HG02973 (cell line): ENCODE data around the gene GLYR1.

Experiments used
- ATAC-seq: cut with Tn5 transposase; IDR thresholded peaks from one replicate; pipeline ENCODE4 v1.9.1; 2021; ENCODE audit warnings: moderate library complexity; ENCODE audit not compliant: unreplicated experiment

The GLYR1 gene

DNA sequence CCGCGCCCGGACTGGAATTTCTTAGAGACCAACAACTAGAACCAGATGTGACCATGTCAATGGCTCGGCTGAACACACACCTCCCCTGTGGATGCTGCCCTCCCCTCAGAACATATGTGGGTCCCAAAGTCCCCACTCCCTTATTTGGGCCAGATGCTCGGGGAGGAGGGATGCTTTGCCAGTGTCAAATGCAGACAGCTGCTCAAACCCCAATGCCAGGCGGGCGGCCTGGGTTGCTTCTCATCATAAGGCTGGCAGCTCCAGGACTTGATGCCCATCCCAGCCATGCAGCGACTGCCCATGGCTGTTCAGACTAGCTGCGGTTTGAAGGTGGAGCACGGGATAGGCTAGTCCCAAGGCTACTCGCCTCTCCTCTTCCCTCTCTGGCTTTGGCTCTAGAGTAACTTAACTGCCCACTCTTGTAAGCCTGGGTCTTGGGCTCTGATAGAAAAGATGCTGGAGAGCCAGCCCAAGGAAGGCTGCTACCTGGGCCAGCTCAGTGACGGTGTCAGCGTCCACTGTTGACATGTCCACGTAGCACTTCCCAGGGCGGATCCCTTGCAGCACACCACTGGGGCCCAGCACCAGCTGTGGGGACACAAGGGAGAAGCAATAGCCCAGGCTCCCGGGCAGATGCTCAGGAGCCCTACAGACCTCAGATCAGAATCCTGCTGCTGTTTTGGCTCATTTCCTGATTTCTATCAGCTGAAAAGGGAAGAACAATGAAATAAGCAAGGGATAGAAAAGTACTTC, 33.7 kb downstream of the GLYR1 start:
- no peak for ATAC-seq

DNA sequence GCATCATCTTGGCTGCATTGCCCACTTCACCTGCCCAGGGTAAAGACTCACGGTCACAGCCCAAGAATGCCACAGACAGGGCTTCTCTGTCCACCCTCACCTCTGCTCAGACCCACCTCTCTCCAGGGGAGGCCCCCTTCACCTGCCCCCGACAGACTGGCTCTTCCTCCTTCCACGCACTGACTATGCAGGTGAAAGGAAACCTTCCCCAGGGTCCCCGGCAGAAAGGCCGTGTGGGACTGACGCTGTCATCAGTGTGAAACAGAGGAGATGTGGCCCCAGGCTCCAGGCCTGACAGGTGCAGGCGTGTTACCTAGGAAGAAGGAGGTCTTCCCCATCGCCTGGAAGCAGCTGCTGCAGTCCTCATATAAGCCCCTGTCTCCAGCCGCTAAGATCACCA, 35.3 kb downstream of the GLYR1 start:
- no peak for ATAC-seq

DNA sequence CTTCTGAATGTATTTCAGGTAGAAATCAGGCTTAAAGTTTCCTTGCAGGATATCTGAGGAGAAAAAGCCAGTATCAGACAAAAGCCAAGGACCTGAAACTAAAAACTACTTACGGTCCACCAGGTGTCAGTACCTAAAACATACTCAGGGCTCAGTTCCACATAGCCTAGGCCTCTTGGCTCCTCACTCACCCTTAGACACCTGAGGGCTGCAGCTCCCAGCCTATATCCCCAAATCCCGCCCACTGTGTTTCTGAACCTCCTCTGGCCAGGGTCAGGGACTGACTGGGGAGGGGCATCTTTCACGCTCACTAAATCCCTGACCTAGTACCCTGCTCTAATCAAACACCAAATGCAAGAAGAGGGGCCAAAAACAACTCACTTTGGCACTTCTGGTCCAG, 35.8 kb downstream of the GLYR1 start:
- no peak for ATAC-seq

DNA sequence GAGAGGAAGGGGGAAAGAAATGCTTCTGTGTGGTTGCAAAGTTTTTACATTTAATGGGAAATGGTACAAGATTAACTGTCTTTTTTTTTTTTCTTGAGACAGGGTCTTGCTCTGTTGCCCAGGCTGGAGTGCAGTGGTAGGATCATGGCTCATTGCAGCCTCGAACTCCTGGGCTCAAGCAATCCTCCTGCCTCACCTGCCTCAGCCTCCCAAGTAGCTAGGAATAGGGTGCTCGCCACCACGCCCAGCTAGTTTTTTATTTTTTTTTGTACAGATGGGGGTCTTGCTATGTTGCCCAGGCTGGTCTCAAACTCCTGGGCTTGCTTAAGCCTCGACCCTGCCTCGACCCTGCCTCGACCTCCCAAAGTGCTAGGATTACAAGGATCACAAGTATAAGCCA, 40.8 kb downstream of the GLYR1 start:
- ATAC-seq, result no peak

DNA sequence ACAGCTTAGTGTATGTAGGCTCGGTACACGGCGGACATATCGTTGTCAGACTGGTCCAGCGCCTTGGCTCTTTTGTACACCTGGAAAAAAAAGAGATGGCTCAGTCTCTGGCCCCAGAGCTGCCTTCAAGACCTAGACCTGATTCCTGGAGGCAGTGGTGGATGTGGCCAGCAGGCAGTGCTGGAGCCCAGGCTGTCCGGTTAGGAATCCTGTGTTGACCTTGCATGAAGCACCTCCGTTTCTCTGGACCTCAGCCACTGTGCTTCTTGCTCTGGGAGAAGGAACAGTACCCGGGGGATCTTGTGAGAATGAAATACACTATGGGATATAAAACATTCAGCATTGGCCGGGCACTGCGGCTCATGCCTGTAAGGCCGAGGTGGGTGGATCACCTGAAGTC, 41.9 kb downstream of the GLYR1 start:
- no peak for ATAC-seq

DNA sequence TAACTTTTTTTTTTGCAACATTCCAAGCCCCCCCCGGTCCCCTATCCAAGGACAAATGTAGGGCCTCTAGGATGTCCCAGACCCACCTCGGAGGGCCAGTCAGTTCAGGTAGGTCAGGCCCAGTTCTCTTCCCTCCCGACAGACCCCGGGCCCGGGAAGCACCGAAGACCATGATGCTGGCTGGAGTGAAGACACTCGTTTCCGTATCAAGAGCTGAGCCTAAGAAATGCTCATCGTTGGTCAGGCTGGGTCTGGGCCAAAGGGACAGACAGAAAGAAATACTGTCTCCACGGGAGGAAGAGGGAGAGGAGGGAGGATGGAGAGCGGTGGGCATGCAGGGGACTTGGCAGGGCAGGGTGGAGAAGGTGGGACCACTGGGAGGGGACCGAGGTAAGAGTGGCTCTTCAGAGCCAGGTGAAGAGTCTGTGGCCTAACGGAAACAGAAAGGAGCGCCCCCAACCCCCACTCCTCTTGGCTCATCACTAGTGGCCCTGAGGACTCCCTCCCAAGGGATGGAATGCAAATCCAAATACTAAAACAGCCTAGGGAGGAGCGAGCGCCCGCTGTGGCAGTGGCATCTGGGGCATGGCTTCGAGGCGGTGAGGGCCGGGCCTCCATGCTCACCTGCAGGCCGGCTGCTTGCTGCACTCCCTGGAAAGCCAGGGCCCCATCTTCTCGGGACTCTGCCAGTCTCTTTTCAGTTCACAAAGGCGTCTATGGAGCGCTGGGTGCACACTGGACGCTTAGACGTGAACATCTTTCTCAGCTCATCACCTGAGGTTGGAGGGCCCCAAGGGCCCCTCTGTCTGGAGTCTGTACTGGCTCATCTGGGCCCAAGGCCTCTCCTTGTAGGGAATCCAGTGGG, 43.0 kb downstream of the GLYR1 start:
- no peak for ATAC-seq

DNA sequence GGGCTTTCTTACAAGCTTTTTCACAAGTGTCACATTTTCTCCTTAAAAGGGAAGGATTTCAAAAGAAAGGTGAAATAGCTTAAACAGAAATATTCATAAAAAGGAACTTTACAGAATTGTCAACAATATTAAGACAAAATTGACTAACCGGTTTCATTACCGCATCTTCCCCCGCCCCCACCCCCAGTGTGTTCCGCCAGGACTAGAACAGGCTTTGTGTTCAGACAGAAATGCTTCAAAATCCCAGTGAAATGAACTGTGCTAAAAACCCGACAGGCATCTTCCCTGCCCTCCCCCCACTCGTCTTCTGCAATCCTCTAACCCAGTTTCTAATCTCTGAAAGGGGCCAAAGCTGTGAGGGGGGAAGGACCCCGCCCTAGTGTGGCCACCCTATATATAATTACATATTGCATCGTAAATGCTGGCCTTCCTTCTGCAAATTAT, 43.7 kb downstream of the GLYR1 start:
- no peak for ATAC-seq

DNA sequence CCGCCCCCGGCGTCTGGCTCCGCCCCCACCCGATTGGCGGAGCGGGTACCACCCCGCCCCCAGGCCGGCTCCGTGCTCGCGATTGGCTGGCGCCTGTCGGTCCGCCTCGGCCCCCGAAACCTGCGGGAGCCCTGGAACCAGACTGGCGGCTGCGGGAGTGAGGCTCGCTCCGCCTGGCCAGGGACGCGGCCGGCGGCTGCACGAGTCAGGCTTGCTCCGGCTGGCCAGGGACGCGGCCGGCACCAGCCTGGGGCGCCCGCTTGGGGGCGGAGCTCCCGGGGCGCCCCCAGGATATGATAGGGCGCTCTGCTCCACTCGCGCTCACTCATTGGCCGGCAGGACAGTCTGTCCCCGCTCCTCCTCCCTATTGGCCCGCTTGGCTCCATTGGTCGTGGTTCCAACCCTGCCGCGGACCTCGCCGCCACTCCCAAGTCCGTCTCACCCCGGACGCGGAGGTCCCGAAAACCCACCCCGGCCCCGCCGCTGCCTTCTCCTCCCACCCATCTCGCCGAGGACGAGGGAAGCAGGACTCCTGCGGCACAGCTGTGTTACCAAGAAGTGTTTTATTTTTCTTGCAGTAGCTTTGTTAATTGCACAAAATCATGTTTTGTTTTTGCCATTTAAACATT, 44.3 kb downstream of the GLYR1 start:
- ATAC-seq, result peak; percentile 90

DNA sequence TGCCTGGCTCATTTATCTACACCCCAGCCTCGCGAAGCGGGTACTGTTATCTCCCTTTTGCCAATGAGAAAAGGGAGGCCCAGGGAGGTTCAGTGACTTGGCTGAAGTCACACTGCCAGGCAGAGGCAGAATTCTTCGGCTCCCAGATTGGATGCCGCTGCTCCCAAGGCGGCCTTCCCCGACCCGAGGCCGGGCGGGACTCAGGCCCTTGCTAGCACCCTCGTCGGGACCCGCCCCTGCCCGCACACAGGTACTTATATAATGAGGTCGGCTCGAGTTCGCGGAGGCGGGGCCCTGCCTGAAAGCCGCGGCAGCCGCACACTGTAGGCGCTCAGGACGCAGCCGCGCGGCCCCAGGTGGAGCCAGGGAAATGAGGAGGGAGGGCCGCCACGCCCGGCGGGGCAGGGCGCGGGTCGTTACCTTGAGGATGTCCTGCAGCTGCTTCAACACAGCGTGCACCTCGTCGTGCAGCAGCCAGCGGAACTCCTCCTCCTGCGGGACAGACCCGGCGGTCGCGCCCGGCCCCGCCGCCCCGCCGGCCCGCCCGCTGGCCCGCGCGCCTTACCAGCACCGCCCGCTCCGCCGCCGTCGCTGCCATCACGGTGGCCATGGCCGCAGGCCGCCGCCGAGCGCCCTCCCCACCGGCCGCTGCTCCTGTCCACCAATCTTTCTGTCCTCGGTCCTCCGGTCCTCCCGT, 45.0 kb downstream of the GLYR1 start, which contains the start of gene ROGDI:
Gene ROGDI (minus strand): TSS at position 672 of the 697 bp plus-strand sequence. CDS start 62 bp downstream, at position 610.
- ATAC-seq, result peak; percentile 38

DNA sequence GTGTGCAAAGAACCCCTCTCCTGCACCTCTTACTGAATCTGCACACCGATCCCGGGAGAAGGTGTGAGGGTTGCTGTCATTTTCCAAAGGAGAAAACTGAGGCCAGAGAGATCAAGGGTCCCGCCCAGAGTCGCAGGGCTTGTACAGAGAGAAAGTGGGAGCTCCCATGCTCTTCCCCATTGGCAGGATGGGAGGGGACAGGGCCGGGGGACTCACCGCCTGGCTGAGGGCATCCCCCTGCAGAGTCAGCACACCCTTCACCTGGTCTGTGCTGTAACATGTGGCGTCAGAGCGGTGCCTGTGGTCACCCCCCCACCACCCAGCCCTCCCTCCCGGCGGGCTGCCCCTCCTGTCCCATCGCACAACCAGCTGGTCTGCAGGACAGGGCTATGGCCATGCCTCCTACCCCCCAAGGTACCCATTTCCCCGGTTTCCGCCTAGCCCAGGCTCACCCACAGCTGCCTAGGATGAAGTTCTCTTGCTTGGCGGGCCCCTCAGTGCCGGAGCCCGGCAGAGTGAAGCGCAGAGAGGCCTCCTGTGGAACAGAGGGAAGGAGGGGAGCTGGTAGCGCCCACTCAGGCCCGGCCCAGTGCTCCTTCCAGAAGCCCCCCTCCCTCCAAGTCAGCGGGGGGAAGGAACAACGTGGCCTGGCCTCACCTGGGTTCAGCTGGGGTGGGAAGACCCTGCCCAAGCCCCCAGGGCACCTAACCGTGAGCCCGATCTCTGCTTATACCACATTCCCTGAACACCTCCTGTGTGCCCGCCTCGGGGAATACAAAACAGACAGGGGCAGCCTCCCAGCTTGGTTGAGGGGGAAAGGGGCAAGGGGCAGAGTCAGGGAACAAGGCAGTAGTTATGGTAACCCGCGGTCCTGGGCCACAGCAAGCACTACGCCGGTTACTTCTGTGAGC, 45.8 kb downstream of the GLYR1 start:
- no peak for ATAC-seq

DNA sequence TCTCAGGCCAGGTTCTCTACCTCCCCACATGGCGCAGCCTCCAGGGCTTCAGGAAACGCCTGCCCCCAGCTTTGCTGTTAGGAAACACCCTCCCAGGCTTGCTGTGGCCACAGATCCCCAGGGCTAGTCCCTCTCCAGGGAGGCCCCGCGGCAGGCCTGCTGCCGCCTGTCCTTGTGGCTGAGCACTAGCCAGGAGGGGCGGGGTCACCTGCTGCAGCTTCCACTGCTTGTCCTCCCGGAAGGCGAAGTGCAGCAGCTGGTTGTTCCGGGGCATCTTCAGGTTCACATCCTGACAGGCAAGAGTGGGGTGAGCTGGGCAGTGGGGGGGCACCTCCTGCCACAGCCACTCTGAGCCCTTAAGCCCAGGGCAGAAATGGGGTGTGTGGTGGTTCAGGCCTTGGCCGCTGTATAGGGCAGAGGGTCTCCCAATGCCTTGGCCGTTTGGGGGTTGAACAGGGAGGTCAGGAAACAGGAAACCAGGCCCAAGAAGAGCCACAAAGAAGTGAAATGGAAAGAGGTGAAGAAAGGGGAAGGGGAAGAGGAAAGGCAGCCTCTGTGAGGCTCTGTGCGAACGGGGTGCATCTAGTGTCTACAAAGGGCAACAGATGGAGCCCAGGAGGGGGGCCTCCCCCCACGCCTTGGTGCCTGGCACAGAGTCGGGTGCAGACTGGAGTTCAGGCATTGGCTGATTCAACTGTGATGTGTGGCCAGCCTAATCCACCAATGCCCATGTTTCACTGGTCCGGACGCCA, 46.6 kb downstream of the GLYR1 start:
- ATAC-seq, result no peak

DNA sequence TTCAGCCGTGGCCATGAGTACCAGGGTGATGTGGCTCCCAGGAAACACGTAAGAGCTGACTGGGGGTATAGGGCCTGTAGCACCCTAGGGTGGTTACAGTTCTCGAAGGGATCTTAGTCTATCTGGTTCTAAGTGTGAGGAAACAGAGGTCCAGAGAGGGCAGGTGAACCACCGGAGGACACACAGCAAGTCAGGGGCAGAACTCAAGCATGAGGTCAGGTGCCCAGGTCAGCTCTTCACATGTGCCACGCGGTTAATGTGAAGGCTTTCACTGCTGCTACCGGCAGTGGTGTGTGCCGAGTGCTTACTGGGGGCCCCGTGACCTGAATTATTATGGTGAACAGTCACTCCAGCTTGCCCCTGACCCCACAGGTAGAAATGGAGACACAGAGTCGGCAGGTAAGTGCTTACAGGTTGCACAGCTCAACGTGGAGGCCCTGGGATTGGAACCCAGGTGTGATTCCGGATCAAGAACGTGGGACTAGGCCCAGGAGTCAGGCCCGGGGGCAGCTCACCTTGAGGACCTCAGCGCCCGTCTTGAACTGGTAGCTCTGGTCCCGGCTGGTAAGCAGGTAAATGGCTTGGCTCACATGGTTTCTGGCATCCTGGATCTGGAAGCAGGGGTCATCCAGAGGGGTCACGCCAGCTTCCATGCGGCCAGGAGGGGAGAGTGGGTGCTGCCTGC, 47.8 kb downstream of the GLYR1 start:
- ATAC-seq, result no peak

DNA sequence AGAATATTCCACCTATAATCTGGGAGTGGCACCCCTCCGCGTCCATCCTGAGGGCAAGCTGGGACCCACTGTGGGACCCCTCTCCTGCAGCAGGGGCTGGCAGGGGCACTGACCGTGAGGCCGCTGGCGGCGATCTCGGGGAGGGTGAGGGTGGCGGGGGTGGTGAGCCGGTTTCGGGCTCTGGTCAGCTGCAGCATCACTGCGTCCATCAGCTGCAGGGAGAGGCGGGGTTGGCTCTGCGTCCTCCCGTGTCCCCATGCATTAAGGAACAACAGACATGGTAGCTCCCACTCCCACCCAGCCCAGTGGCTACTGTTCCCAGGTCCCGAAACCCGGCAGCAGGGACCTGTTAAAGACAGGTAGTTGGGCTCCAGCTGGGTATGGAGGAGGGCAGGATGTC, 48.6 kb downstream of the GLYR1 start:
- ATAC-seq, result no peak

DNA sequence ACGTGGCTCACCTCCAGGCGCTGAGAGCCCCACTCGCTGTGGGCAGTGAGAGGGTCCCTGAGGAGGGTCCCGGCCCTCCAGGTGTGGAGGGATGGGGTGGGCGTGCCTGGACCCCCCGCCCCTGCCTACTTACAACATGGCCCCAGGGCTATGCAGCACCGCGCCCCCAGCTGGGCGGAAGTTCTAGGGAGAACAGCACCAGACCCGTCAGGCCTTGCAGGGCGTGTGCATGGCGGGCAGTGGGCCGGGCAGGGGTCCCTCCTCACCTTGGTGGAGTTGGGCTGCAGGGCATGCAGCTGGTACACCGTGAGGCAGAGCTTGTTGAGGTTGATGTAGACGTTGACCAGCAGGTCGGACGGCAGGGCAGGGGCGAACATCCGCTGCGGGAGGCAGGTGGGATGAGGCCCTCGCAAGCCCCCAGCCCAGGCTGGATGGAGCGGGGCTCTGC, 49.3 kb downstream of the GLYR1 start:
- ATAC-seq, result no peak

DNA sequence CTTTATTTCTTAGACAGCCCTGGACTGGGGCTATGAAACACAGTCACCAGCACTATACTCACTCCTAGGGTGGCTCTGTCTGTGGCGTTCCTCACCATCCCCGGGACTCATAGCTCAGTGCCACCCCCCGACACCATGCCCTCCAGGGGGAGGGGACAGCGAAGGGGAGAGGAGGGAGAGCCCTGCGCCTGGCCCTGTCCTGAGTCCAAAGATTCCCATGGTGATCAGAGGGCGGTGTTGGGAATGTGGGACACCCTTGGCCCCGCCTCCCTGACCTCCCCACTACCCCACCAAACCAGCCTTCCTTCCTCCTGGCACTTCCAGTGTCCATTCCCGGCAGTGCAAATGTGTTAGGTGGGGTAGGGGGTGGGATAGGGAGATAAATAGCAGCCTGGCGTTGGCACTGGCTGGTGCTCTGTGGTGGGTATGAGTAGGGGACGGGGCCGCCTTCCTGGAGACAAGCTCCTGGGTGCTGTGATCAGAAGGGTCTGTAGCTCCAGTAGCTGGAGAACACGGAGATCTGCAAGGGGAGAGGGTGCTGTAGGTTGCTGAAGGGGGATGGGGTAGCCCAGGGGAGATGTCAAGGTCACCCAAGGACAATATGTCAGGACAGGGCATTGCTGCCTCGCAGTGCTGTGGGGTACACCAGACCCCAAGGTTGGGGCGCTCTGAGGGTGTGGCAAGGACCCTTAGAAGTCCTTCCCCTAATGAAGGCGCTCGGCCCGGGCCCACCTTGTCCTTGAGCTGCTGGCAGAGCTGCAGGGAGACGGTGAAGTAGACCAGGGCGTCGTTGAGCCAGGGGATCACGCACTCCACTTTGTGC, 49.9 kb downstream of the GLYR1 start:
- no peak for ATAC-seq

DNA sequence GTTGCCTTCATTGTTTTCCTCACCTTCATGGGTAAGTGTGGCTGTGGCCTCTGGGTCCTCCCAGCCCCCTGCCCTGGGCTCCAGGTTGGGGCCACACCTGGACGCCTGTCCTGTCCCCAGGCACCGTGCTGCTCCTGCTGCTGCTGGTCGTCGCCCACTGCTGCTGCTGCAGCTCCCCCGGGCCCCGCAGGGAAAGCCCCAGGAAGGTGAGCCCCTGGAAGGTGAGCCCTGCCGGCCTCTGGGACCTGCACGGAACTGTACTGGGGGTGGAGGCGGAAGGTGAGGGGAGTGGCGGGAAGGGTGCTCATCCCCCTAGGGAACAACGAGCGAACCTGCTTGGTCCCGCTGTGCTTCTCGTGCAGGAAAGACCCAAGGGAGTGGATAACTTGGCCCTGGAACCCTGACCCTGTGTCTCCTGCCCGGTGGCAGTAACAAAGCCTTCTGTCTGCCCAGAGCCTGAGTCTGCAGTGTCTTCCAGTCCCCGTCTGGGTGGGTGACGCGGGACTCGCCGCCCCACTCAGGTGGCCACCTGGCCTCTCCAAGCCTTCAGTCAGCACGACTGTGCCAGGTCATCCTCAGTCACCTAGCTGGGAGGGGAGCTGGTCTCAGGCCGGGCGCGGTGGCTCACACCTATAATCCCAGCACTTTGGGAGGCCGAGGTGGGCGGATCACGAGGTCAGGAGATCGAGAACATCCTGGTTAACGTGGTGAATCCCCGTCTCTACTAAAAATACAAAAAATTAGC, 51.1 kb downstream of the GLYR1 start:
- ATAC-seq, result no peak

DNA sequence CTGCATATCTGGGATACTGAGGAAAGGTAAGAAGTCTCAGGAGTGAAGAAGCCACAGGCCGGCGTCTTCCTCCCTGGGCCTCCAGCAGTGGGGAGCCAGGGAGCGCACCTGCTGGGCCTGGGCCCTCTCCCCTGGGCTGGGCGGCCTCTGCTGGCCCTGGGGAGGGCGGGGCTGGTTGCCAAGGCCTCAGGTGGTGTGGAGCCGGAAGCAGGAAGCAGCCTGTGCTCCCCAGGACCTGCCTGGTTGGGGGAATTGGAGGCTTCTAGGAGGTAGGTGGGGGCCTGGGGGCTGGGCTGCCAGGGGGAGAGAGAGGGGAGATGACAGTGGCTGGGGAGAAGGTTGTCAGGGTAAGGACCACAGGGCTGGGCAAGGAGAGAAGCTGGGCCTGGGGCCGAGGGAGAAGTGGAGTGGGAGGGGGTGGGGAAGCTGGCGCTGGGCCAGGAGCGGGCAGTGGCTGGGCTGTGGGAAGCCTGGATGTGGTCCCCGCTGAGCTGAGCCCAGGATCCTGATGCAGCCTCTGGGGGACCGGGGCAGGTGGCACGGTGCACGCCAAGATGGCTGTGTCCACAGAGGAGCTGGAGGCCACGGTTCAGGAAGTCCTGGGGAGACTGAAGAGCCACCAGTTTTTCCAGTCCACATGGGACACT, 51.8 kb downstream of the GLYR1 start, which contains the start of gene SMIM22:
Gene SMIM22 (plus strand): TSS at position 189 of the 647 bp plus-strand sequence. CDS start 366 bp downstream, at position 555.
- no peak for ATAC-seq
